ENCODE results near the gene MEI1.

The MEI1 gene

DNA sequence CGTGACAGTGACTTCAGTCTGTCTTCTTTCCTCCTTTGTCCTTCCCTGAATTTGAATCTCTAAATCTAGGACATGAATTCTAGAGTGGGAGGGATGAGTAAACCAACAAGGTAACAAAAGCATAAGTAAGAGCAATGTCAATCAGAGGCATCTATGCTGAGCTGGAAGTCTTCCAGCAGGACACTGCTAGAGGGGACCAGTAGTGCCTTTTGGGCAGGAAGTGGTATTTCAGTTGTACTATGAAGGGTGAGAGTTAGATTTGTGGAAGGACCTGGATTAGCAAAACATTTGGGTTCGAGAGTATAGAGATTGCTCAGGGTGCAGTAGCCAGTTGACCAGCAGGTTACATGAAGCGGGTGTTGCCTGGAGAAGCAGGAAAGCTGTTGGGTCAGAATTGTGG lies 40.3 kb downstream of the MEI1 start:
- no peak for DNase-seq (ENCODE audit: low read depth, low spot score)

DNA sequence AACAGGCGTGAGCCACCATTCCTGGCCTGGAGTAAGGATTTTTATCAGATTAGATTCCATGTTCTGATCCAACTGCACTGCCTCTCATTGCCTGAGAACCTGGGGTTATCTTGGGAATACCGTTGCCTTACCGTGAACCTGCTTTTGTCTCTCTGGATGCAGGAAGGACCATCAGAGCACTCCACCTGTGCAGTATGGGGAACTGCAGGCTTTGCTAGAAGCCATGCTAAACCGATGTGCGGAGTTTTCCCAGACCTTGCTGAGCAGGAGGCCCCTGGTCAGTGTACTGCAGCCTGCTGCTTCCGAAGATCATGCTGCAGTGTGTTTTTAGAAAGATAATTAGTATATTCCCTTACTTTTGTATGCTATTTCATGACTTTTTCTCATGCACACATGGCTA lies 43.6 kb downstream of the MEI1 start:
- peak; percentile 23 for DNase-seq (ENCODE audit: low read depth, low spot score)

DNA sequence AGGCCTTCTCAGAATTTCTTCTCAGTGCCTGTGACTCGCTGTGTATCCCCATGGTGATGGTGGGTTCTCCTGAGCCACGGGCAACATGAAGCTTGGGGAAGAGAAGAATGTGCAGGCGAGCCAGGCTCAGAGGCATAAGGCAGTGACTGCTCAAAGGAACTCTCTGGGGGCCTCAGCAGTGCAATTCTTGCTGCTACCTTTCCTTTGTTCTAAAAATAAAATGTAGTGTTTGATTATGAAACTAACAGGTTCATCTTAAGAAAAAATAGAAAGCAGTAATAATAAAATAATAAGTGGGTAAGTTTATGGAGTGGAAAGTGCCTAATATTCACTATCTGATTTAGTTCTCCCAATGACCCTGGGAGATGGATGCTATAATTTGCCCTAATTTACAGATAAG lies 46.7 kb downstream of the MEI1 start:
- DNase-seq (ENCODE audit: low read depth, low spot score), result no peak

DNA sequence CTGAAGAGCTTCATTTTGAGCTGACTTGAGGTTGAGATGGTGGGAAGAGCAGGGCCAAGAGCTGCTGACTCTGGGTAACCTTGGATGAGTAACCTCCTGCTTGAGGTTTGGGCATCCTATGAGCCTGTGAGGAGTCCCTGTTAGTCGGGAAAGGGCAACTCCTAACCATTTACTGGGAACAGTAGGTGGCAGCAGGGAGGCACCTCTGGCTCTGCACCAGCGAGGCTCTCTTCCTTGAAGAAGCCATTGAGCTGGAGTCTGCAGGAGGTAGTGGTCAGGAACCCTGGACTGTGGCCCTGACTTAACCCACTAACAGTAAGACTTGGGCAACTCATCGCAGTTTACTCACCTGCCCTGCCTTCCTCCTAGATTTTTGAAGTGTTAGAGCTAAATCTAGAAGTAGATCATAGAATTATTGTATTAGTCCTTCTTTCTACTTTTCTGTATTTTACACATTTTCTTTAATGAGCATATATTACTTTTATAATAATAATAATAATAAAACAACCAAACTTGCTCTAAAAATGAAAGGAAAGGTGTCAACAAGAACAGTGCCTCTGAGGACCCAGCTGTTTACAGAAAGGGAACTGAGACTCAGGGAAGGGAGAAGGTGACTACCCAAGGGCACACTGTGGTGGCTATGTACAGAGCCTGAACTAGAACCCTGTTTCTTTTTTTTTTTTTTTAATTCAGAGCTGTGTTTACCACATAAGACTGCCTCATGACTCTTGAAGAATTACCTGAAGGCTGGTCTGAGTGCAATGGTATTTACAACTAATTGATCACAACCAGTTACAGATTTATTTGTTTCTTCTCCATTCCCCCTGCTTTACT lies 47.5 kb downstream of the MEI1 start:
- DNase-seq (ENCODE audit: low read depth, low spot score), result peak; percentile 65

DNA sequence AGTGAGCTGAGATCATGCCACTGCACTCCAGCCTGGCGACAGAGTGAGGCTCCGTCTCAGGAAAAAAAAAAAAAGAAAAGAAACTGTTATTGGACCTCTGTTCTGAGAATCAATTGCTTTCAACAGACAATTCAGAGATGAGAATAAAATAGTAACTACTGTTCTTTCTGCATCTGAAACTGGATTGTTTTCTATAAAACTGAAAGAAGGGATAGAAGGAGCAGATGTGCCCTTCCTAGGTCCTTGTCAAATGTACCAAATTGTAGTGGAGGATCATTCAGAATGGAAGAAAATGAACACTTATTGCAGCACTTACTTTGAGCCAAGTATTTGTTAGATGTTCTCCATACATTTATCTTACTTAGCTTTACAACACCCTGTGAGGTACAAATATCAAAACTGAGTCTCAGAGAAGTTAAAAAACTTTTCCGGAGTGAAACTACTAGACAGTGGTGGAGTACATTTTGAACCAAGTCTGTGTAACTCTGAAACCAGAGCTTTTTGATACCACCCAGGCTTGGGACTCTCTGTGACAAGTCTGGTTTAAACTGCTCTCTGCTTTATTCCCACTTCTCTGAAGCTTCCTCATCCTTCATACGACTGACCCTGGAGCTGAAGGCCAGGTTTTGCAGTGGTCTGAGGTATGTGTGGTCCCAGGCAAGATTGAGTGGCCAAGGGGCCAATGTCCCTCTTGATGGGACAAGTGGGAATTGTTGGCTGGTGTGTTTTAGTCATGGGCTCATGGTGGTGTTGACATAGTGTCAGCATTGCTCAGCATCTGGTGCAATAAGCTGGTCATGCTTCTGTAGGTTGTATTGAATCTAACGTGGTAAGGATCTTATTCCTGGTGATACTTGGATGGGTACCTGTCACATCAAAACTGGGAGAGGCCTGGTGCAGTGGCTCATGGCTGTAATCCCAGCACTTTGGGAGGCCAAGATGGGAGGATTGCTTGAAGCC lies 53.0 kb downstream of the MEI1 start:
- no peak for DNase-seq (ENCODE audit: low read depth, low spot score)

DNA sequence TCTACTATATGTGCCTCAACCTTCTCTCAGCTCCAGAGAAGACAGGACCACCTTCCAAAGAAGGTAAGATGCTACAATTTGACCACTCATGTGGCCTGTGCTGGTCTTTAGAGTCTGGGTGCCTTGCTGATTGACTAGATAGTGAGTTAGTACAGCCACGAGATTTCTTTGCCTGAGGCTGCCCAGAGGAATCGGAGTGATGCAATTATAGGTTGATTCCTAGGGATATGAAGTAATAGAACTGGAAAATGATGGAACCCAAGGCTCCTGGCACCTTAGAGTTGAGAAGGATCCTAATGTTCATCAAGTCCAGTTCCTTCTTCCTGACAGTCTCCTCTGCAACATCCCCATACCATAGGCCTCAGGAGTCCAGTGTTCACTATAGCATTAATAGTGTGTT lies 54.7 kb downstream of the MEI1 start:
- DNase-seq (ENCODE audit: low read depth, low spot score), result no peak

DNA sequence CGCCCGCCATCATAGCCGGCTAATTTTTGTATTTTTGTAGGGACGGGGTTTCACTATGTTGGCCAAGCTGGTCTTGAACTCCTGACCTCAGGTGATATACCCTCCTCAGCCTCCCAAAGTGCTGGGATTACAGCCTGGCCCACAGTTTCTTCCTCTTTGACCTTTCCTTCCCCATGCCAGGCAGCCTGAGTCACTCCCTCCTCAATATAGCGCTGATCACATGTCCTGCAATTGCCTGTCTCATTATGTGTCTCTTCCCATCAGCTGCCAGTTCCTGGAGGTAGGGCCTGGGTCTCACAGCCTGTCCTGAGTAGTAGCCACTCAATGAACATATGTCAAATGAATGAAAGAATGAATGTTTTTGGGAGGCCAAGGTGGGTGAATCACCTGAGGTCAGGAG lies 58.2 kb downstream of the MEI1 start:
- no peak for DNase-seq (ENCODE audit: low read depth, low spot score)

DNA sequence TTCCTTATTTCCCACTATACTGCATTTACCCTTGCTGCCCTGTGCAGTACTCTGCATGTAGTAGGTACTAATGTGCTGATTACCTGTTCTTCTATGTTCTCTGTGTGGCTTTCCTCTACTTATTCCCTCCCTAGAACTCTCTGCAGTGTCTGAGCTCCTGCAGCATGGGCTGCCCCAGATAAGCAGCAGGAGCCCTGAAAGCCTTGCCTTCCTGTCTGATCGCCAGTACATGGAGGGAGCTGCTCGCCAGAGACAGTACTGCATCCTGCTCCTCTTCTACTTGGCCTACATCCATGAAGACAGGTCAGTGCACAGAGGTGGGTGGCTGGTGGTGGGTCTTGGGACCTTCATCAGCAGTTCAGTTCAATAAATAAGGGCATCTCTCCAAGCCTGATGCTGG lies 58.9 kb downstream of the MEI1 start:
- DNase-seq (ENCODE audit: low read depth, low spot score), result no peak

DNA sequence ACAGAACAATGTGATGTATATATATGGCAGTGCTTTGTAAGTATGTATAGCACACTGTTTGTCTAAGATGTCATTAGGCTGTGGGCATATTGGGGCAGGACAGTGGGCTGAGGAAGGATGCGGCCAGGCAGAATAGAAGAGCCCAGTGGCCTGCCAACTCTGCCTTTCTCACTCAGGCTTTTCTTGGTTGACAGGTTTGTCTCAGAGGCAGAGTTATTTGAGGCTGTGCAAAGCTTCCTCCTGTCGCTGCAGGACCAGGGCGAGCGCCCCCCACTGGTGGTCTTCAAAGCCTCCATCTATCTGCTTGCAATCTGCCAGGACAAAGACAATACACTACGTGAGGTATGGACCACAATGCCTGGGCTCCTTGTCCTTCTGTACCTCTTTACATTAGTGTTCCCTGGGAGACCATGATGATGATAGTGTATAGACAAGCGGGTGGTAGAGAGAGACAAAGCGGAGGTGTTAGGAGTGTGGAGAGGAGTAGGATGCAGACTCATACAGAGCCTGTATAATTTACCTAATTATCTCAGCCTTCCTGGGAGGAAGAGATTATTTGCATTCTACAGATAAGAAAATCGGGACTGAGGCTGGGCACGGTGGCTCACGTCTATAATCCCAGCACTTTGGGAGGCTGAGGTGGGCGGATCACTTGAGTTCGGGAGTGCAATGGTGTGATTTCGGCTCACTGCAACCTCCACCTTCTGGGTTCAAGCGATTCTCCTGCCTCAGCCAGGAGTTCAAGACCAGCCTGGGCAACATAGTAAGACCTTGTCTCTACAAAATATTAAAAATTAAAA lies 63.9 kb downstream of the MEI1 start:
- DNase-seq (ENCODE audit: low read depth, low spot score), result peak; percentile 69

DNA sequence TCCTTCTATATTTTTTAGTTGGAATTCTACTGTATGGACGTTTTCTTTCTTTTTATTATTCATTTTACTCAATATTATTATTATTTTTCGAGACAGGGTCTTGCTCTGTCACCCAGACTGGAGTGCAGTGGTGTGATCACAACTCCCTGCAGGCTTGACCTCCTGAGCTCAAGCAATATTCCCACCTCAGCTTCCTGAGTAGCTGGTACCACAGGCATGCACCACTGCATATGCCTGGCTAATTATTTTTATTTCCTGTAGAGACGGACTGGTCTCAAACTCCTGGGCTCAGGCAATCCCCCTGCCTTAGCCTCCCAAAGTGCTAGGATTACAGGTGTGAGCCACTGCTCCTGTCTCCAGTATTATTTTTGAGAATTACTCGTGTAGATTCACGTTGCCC lies 67.2 kb downstream of the MEI1 start:
- DNase-seq (ENCODE audit: low read depth, low spot score), result no peak

DNA sequence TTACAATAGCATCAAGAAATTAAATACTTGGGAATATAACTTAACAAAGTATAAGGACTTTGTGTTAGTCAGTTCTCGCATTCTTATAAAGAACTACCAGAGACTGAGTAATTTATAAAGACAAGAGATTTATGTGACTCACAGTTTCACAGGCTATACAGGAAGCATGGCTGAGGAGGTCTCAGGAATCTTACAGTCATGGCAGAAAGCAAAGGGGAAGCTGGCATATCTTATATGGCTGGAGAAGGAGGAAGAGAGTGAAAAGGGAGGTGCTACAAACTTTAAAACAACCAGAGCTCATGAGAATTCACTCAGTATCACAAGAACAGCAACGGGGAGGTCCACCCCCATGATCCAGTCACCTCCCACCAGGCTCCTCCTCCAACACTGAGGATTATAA lies 69.1 kb downstream of the MEI1 start:
- no peak for DNase-seq (ENCODE audit: low read depth, low spot score)

DNA sequence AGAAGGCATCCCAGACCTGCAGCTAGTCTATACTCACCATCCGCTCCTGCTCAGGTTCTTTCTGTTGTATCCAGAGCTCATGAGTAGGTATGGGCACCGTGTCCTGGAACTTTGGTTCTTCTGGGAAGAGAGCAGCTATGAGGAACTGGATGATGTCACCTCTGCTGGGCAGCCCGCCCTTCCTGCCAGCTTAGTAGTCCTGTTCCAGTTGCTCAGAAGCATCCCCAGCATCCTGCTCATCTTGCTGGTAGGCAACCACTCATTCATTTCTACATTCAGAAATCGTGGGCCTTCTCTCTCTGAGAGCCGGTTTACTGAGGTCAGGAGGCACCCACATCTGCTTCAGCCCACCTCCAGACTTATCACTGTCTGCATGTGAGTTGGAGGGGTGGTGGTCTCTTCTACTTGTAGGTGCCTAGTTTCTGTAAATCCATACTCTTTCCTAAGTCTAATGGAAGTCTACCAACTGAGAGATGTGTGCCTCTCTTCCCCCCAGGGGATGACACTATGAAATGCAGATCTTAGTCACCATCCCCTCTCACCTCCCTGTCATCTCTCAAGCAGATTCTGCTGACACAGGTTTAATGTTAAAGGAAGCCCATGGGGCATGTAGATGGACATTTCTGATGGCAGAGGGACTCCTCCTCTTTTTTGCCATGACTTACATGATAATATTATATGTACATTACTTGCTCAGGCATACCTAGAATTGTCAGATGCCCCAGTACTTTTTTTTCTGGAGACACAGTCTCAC lies 71.6 kb downstream of the MEI1 start:
- no peak for DNase-seq (ENCODE audit: low read depth, low spot score)

DNA sequence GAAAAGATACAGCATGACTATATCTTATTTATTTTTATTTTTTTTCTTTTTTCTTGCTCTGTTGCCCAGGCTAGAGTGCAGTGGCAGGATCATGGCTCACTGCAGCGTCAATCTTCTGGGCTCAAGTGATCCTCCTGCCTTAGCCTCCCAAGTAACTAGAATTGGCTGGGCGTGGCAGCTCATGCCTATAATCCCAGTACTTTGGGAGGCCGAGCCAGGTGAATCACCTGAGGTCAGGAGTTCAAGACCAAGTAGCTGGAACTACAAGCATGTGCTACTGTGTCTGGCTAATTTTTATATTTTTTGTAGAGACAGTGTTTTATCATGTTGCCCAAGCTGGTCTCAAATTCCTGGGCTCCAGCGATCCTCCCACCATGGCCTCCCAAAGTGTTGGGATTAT lies 72.9 kb downstream of the MEI1 start:
- no peak for DNase-seq (ENCODE audit: low read depth, low spot score)

DNA sequence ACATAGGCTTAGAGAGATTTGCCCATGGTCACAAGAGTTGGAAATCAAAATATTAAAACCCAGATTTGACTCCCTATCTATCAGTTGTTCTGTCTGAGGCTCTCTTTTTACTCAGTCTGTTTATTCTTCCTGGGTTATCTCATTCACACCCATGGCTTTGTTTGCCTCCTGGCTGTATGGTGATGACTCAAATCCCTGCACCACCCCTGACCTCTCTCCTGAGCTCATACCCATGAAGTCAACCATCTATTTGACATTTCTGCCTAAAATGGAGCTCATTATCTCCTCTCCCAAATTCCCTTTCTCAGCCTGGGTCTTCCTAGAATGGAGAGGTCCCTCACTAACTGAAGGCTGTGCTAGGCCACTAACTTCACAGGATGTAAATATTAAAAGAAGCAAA lies 73.3 kb downstream of the MEI1 start:
- no peak for DNase-seq (ENCODE audit: low read depth, low spot score)

DNA sequence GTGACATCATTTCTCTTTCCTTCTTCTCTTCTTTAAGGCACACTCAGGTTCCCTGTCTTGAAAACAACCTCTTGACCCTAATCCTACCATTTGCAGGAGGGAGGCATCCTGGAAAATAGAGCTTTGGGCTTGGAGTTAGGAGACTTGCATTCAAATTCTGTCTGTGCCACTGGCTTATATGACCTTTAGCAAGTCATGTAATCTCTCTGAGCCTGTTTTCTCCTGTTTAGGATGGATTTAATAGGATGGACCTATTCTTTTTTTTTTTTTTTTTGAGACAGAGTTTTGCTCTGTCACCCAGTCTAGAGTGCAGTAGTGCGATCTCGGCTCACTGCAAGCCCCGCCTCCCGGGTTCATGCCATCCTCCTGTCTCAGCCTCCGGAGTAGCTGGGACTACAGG lies 76.0 kb downstream of the MEI1 start:
- no peak for DNase-seq (ENCODE audit: low read depth, low spot score)

DNA sequence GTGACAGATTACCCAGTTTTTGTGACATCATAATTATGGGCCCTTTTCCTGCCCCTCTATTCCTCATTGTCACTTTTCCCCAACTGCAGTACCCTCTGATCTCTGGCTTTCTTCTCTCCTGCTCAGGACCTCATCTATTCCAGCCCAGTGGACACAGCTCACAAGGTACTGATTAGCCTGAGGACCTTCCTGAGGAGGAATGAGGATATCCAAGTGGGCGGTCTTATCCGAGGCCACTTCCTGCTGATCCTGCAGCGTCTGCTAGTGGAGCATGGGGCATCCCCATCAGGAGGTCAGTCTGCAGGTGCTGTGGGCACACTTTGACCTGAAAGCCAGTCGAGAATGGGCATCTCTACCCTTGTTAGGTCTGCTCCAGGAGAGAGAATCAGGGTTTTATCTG lies 76.7 kb downstream of the MEI1 start:
- no peak for DNase-seq (ENCODE audit: low read depth, low spot score)

DNA sequence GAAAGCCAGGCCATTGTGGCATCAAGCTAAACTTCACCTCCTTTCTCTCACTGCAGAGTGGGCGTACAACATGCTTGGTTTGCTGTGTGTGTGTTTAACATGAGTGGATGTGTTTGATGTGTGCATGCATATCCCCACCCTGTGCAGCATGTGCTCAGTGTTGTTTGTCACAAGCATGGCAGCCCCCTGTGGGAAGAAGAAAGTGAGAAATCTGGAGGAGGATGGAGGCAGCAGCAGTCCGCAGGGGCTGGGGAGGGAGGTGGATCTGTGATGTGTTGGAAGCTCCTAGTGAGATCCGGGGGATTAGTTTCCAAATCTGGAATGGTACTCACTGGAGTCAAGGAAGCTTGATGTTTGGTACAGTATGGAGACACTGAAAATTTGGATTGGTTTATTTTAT lies 77.1 kb downstream of the MEI1 start:
- no peak for DNase-seq (ENCODE audit: low read depth, low spot score)

DNA sequence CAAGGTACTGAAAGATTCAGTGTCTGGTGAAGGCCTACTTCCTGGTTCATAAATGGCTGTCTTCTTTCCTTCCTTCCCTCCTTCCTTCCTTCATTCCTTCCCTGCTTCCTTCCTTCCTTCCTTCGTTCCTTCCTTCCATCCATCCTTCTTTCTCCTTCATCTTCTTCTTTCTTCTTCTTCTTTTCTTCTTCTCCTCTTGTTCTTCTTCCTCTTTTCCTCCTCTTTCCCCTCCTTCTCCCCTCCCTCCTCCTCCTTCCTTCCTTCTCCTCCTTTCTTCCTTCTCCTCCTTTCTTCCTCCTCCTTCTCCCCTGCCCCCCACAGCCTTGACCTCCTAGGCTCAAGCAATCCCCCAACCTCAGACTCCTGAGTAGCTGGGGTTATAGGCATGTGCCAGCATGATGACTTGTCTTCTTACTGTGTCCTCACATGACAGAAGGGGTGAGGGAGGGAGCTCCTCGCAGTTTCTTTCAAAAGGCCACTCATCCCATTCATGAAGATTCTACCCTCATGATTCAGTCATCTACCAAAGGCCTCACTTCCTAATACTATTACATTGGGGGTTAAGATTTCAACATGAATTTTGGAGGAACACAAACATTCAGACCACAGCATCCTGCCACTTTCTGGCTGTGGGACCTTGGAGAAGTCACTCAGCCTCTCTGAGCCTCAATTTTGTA lies 78.6 kb downstream of the MEI1 start:
- DNase-seq (ENCODE audit: low read depth, low spot score), result no peak

DNA sequence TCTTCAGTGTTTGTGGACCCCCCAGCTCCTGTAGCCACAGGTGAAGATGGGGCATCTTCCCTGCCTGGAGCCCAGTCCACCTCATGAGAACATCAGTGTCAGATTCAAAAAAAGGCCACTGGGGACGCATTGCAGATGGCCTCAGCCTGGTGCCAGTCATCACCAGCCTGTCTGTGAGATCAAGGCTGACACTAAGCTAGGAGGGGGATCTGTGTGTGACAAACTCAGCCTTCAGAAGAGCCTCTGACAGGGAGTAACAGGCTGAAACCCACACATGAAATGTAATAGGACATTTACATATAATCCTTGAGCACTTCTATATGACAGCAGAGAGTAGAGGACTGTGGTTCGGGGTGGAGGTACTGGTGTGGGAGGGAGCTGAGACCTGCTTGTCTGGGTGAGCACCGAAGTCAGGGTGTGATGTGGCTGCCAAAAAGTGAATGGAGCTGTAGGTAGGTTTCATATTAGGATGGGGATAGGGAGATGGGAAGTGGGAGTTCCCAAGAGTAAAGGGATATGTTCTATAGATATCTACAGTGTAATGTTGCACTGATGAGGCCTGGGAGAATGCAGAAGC lies 80.7 kb downstream of the MEI1 start:
- no peak for DNase-seq (ENCODE audit: low read depth, low spot score)

DNA sequence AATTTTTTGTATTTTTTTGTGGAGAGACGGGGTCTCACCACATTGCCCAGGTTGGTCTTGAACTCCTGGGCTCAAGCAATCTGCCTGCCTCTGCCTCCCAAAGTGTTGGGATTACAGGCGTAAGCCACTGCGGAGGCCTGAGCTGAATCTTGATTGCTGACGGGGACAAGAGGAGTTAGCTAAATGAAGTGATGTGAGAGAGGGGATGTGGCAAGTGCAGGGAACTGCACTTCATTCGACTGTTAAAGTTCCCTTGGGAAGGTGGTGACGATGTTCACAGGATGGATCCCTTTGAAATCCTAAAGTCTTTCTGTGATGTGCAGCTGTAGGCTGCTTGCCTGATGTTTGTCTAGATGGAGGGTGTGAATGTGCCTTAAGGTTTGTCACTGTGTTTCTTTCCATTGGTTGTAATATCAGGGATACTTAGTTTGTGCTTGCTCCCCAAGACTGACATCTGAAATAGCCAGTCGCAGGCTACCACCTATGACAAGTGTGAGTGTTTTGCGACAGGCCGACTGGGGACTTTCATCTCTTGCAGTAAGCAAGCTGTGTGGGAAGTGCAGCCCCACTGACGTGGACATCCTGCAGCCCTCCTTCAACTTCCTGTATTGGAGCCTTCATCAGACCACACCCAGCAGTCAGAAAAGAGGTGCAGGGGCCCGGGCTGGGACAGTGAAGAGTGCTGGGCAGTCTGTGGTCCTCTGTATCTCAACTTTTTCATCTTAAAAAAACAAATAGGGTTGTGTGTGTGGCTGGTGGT lies 81.6 kb downstream of the MEI1 start:
- DNase-seq (ENCODE audit: low read depth, low spot score), result no peak
